ENCODE data around the gene ACTR6.

The ACTR6 gene

DNA sequence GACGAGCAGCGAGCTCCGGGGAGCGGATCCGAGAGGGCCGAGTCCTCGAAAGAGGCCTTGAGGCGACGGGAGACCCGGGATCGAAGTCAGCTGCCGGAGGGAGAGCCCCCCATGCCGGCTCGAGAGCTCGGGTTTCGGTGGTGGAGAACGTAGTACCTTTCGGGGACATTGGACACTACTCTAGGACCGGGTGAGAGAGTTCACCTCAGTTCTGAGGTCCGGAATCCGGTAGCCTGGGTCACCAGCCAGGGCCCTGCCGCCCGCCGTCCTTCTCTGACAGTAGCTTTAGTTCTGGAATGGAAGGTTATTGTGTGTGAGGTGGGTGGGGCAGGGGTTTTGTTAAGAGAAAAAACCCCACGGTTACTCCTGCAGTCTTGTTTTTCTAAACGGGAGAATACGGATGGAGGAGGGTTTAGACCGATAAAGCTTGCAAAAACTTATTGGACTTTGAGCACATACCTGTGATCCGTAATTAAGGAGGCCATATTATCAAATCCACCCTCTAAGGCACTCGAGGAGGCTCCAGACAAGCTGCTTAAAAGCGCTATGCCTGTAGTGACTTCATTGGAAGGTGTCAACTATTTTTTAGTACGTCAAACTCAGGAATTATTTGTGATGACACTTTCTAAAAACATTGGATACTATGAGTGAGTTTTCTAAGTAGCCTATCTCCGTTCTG, 67.1 kb downstream of the ACTR6 start:
- DNase-seq = no peak

DNA sequence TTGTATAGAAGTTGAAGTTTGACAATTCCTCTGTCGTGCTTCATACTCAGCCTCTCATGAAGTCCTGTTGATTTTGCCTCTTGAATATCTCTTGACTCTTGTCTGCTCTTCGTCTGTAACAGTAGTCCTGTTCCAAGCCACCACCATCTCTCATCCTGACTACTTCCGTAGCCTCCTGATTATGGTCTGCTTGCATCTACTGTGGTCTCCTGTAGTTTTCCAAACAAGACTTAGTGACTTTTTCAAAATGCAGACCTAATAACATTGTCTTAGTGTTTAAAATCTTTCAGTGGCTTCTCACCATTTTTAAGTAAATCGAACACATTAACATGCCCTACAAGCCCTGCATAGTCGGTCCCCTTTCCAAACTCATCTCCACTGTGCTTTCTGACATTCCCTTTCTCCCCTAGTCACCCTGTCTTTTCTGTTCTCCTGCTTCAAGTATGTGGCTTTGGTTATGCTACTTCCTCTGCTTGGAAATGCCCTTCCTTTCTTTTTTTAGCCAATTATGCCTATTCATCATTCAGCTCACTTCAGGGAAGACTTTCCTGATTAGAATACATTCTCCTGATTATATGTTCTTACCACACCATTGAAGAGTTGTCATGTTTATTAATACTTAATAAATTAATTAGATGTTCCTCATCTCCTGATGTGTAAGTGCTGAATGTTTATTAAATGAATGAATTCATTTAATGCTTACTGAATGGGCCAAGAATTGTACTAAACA, 68.4 kb downstream of the ACTR6 start:
- no peak for DNase-seq

DNA sequence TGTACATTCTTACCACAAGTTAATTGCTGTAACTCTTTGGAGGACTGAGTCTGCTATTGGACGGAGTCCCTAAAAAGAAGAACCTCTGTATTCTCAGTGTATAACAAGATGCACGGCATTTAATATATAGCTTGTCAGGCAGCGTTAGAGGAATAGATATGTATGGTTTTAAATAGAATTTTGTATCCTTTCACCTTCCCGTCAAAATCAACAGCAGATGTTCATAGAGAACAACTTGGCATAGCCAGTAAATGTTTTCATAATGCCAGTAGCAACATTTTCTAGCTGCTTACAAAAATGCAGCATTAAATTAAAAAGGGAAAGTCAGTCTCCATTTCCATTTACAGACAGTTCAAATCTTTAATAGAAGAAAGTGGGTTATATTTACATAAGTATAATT, 73.2 kb downstream of the ACTR6 start:
- DNase-seq = no peak

All from retina (tissue), 1 donor.